Measurements from ENCODE around the gene ARFGAP1.

The ARFGAP1 gene

GRCh38 chr20:63309261-63310071 is 36.9 kb downstream of the ARFGAP1 start:
- peak; percentile 94 for DNase-seq (ENCODE audit: low spot score)

DNA sequence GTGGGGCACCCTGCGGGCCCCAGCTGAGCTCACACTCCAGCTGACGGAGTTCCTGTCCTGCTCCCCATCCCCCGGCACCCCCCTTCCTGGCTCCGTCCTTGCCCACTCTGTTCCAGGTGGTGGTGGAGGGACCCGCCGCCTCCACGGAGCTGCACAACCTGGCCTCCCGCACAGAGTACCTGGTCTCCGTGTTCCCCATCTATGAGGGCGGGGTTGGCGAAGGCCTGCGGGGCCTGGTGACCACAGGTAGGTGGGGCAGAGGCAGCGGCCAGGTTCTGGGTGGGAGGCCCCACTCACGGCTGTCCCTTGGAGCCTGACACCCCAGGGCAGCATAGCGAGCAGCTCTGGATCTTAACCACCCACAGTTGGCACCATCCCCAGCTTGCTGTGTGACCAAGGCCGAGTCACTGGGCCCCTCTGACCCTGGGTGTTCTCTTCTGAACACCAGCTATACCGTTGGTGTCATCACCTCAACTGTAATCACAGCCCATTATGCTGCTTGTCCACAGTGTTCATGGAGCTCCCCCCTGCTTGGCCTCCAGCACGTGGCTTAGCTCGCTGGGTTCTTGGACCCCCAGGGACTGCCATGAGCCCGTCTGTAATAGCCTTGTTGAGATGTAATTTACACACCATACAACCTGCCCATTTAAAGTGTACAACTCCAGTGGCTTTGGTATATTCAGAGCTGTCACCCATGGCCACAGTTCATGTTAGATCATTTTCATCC is 37.8 kb downstream of the ARFGAP1 start:
- no peak for DNase-seq (ENCODE audit: low spot score)

DNA sequence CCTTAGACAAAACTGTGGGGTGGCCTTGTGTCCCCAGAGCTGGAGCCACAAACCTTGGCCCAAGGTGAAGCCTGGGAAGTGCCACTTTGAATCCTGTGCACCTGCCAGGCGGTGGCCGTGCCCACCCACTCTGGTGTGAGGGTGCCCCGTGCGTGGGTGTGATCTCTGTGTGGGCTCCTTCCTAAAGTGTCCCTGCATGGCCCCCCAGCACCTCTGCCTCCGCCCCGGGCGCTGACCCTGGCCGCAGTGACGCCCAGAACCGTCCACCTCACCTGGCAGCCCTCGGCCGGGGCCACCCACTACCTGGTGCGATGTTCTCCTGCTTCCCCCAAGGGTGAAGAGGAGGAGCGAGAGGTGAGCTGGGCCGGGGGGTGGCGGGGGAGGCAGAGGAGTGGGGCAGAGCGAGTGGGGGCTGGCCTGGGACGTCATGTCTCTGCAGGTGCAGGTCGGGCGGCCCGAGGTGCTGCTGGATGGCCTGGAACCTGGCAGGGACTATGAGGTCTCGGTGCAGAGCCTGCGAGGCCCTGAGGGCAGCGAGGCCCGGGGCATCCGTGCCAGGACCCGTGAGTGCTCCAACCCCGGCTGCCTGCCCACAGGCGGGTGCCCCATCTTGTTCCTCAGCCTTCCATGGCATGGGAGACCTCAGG is 38.7 kb downstream of the ARFGAP1 start:
- DNase-seq (ENCODE audit: low spot score): no peak

- DNase-seq (ENCODE audit: low spot score): no peak
Measured at GRCh38 chr20:63311833-63312243, 39.2 kb downstream of the ARFGAP1 start.

DNA sequence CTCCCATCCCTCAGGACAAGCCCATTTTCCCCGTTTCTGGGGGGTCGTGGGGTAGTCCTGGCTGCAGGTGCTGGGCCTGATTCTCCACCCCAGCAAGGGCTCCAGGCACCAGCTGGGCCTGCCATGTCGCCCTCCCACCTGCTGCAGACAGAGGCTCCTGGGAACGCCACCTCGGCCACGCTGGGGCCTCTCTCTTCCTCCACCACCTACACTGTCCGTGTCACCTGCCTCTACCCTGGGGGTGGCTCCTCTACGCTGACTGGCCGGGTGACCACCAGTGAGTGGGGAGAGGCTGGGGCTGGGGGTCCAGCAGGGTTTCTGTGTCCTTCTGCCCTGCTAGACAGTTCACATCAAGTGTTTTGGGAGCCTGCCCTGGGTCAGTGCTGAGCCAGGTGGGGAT is 39.7 kb downstream of the ARFGAP1 start:
- no peak for DNase-seq (ENCODE audit: low spot score)

DNA sequence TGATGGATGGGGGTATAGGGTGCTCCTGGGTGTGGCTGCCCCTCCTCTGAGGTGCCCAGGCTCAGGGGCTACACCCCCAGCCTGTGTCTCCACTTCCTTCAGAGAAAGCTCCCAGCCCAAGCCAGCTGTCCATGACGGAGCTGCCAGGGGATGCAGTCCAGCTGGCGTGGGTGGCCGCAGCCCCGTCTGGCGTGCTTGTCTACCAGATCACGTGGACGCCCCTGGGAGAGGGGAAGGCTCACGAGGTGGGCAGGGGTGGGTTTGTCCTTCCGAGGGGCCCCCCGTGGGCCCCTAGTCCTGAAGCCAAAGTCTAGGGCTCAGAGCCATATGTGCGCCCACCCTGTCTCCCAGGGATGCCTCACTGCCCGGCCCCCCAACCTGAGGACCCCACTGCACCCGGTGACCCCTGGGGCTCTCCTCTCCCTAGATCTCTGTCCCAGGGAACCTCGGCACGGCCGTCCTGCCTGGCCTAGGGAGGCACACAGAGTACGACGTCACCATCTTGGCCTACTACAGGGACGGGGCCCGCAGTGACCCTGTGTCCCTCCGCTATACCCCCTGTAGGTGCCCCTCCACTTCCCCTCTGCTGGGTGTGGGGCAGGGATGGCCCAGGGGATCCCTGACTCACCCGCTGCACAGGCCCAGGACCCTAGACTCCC is 40.2 kb downstream of the ARFGAP1 start:
- no peak for DNase-seq (ENCODE audit: low spot score)

GRCh38 chr20:63313349-63314014 is 40.9 kb downstream of the ARFGAP1 start:
- DNase-seq (ENCODE audit: low spot score): no peak

- DNase-seq (ENCODE audit: low spot score): no peak
Measured at GRCh38 chr20:63314015-63314471, 41.4 kb downstream of the ARFGAP1 start.

GRCh38 chr20:63314566-63315239 is 42.1 kb downstream of the ARFGAP1 start:
- DNase-seq (ENCODE audit: low spot score): no peak

GRCh38 chr20:63315240-63315689 is 42.7 kb downstream of the ARFGAP1 start:
- no peak for DNase-seq (ENCODE audit: low spot score)

DNA sequence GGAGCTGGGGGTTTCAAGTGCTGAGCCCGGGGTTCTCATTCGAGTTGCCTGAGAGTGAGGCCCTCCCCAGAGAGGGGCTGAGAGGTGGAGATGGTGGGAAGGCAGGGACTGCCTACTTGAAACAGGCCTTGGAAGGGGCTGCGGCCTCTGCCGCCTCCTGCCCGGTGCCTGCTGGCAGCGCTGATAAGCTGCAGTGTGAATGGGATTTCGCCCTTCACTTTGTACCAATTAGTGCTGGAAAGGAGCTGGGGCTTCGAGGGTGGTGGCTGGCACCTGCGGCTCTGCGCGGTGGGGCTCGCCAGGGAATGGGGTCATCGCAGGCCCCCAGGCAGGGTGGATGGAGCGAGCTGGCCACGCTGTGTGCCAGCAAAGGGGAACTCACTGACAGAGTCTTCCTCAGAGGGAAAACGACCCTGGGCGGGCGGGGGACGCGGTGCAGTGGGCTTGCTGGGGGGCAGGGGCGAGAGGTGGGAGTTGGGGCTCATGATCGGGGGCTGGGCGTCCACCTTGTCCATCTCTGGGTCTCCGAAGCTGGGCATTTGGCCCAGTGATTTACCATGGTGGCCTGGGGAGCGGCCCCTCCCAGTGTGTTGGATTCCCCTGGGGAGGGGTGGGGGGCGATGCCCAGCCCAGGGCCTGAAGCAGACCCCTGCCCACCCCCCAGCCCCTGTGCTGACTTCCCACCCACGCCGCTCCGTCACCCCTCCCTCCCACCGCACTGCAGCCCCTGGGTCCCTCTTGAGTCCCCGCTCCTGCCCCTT is 43.3 kb downstream of the ARFGAP1 start:
- DNase-seq (ENCODE audit: low spot score): no peak

DNA sequence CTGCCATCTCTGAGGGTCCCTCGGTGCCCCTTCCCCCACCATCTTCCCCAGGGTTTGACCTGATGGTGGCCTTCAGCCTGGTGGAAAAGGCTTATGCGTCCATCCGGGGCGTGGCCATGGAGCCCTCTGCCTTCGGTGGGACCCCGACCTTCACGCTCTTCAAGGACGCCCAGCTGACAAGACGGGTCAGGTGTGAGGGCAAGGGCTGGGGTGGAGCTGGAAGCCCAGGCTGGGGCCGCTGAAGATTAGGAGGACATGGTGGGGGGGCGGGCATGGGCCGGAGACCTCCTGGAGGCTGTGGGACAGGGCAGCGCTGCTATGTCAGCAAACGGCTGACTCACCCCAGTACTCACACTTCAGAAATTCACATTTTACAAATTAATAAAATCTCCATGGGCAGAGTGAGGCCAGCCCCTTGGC is 43.9 kb downstream of the ARFGAP1 start:
- DNase-seq (ENCODE audit: low spot score): no peak

- no peak for DNase-seq (ENCODE audit: low spot score)
Measured at GRCh38 chr20:63317061-63317460, 44.4 kb downstream of the ARFGAP1 start.

DNA sequence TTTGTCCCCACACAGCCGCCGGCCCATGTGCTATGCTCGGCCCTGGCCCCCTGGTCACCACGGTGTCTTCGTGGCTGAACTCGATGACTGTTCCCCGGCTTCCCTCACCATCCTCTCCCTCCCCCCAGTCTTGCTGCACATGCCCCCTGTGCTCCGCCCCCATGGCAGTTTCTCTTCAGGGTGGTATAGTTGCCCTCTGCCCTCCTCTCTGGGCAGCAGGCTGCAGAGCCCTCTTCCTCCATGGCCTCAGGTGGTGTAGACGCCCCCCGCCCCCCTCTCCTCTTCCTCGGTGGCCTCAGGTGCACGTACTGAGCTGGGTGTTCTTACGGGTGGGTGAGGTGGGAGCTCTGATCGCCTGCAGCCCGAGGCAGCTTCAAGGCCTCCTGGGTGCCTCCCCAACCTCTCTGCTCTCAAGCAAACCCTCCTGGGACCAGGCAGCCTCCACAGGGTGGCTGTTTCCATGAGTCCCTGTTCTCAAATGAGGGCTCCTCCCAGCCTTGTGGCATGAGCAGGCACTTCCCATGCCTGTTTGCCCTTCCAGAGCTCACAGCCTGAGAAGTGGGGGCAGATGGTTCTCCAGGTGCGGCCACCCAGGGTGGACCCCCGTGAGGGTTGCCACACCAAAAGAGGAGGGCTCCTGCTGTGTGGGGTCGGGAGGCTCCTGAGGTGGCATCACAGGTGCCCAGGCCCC is 45.1 kb downstream of the ARFGAP1 start:
- DNase-seq (ENCODE audit: low spot score): no peak

- DNase-seq (ENCODE audit: low spot score): no peak
Measured at GRCh38 chr20:63318391-63319163, 46.0 kb downstream of the ARFGAP1 start.

- no peak for DNase-seq (ENCODE audit: low spot score)
Measured at GRCh38 chr20:63319164-63320040, 46.8 kb downstream of the ARFGAP1 start.

- no peak for DNase-seq (ENCODE audit: low spot score)
Measured at GRCh38 chr20:63320041-63320511, 47.5 kb downstream of the ARFGAP1 start.

Measured in HuH-7 (cell line).